Measurements from ENCODE around the gene SFMBT2.
"Not testable (repeated sequence)": the region's sequence is repeated elsewhere in the genome, so short reads cannot be mapped to it uniquely, and the experiment has no call there.

Gene SFMBT2

GRCh38 chr10:7230036-7230435 lies 180.8 kb downstream of the SFMBT2 start:
- Histone ChIP-seq H3K36me3 (ENCODE audit: control insufficient read depth, insufficient read depth, low read length) (no peaks in the 10 kb centered on the region), H3K9me3 (ENCODE audit: control insufficient read depth, insufficient read depth, low read length) (no peaks in the 10 kb centered on the region), H3K9ac (ENCODE audit: low read depth, low read length) (no peak overlapping the region), H3K4me3 (ENCODE audit: low read depth, low read length) (no peak overlapping the region), H3K4me1 (ENCODE audit: control insufficient read depth, insufficient read depth, low read length) (peaks cover 3% of the 10 kb centered on the region), H3K27me3 (ENCODE audit: control insufficient read depth, insufficient read depth, low read length) (no peaks in the 10 kb centered on the region)

GRCh38 chr10:7225133-7225532 lies 185.7 kb downstream of the SFMBT2 start:
- Histone ChIP-seq H3K36me3 (ENCODE audit: control insufficient read depth, insufficient read depth, low read length) (no peaks in the 10 kb centered on the region), H3K27me3 (ENCODE audit: control insufficient read depth, insufficient read depth, low read length) (no peaks in the 10 kb centered on the region), H3K9ac (ENCODE audit: low read depth, low read length) (no peak overlapping the region), H3K4me1 (ENCODE audit: control insufficient read depth, insufficient read depth, low read length) (no peaks in the 10 kb centered on the region), H3K4me3 (ENCODE audit: low read depth, low read length) (no peak overlapping the region), H3K9me3 (ENCODE audit: control insufficient read depth, insufficient read depth, low read length) (no peaks in the 10 kb centered on the region)

GRCh38 chr10:7218968-7219367 lies 191.9 kb downstream of the SFMBT2 start:
- Histone ChIP-seq H3K4me1 (ENCODE audit: control insufficient read depth, insufficient read depth, low read length) (no peaks in the 10 kb centered on the region), H3K36me3 (ENCODE audit: control insufficient read depth, insufficient read depth, low read length) (no peaks in the 10 kb centered on the region), H3K4me3 (ENCODE audit: low read depth, low read length) (no peak overlapping the region), H3K9me3 (ENCODE audit: control insufficient read depth, insufficient read depth, low read length) (no peaks in the 10 kb centered on the region), H3K27me3 (ENCODE audit: control insufficient read depth, insufficient read depth, low read length) (no peaks in the 10 kb centered on the region), H3K9ac (ENCODE audit: low read depth, low read length) (no peak overlapping the region)

GRCh38 chr10:7212696-7213095 lies 198.1 kb downstream of the SFMBT2 start:
- H3K9me3 ChIP-seq (ENCODE audit: control insufficient read depth, insufficient read depth, low read length); H3K36me3 ChIP-seq (ENCODE audit: control insufficient read depth, insufficient read depth, low read length); H3K27me3 ChIP-seq (ENCODE audit: control insufficient read depth, insufficient read depth, low read length): not testable (repeated sequence)

GRCh38 chr10:7211857-7212577 lies 198.8 kb downstream of the SFMBT2 start:
- Histone ChIP-seq H3K4me3 (ENCODE audit: low read depth, low read length) (no peak overlapping the region), H3K36me3 (ENCODE audit: control insufficient read depth, insufficient read depth, low read length) (no peaks in the 10 kb centered on the region), H3K4me1 (ENCODE audit: control insufficient read depth, insufficient read depth, low read length) (peaks cover 3% of the 10 kb centered on the region), H3K9me3 (ENCODE audit: control insufficient read depth, insufficient read depth, low read length) (no peaks in the 10 kb centered on the region), H3K27me3 (ENCODE audit: control insufficient read depth, insufficient read depth, low read length) (no peaks in the 10 kb centered on the region), H3K9ac (ENCODE audit: low read depth, low read length) (no peak overlapping the region)

More at GRCh38 chr10:7212696-7213095, 198.1 kb downstream of the SFMBT2 start:
- H3K9ac ChIP-seq (ENCODE audit: low read depth, low read length); H3K4me3 ChIP-seq (ENCODE audit: low read depth, low read length); H3K4me1 ChIP-seq (ENCODE audit: control insufficient read depth, insufficient read depth, low read length): not testable (repeated sequence)

- Histone ChIP-seq H3K27me3 (ENCODE audit: control insufficient read depth, insufficient read depth, low read length) (no peaks in the 10 kb centered on the region), H3K9ac (ENCODE audit: low read depth, low read length) (no peak overlapping the region), H3K4me1 (ENCODE audit: control insufficient read depth, insufficient read depth, low read length) (peaks cover 3% of the 10 kb centered on the region), H3K36me3 (ENCODE audit: control insufficient read depth, insufficient read depth, low read length) (no peaks in the 10 kb centered on the region), H3K4me3 (ENCODE audit: low read depth, low read length) (no peak overlapping the region), H3K9me3 (ENCODE audit: control insufficient read depth, insufficient read depth, low read length) (no peaks in the 10 kb centered on the region)
Observed at GRCh38 chr10:7210516-7210915, 200.3 kb downstream of the SFMBT2 start.

GRCh38 chr10:7209458-7209857 lies 201.4 kb downstream of the SFMBT2 start:
- Histone ChIP-seq H3K4me3 (ENCODE audit: low read depth, low read length) (no peak overlapping the region), H3K4me1 (ENCODE audit: control insufficient read depth, insufficient read depth, low read length) (peaks cover 3% of the 10 kb centered on the region), H3K9me3 (ENCODE audit: control insufficient read depth, insufficient read depth, low read length) (no peaks in the 10 kb centered on the region), H3K36me3 (ENCODE audit: control insufficient read depth, insufficient read depth, low read length) (no peaks in the 10 kb centered on the region), H3K9ac (ENCODE audit: low read depth, low read length) (no peak overlapping the region), H3K27me3 (ENCODE audit: control insufficient read depth, insufficient read depth, low read length) (no peaks in the 10 kb centered on the region)

GRCh38 chr10:7206412-7207100 lies 204.3 kb downstream of the SFMBT2 start:
- H3K4me3 ChIP-seq (ENCODE audit: low read depth, low read length), result no peak overlapping the region
- no peaks in the 10 kb centered on the region for H3K36me3 ChIP-seq (ENCODE audit: control insufficient read depth, insufficient read depth, low read length)
- H3K4me1 ChIP-seq (ENCODE audit: control insufficient read depth, insufficient read depth, low read length), result peaks cover 2% of the 10 kb centered on the region
- H3K9me3 ChIP-seq (ENCODE audit: control insufficient read depth, insufficient read depth, low read length), result no peaks in the 10 kb centered on the region
- H3K27me3 ChIP-seq (ENCODE audit: control insufficient read depth, insufficient read depth, low read length), result no peaks in the 10 kb centered on the region
- no peak overlapping the region for H3K9ac ChIP-seq (ENCODE audit: low read depth, low read length)

- H3K9me3 ChIP-seq (ENCODE audit: control insufficient read depth, insufficient read depth, low read length), result no peaks in the 10 kb centered on the region
- H3K9ac ChIP-seq (ENCODE audit: low read depth, low read length), result no peak overlapping the region
- H3K36me3 ChIP-seq (ENCODE audit: control insufficient read depth, insufficient read depth, low read length), result no peaks in the 10 kb centered on the region
Observed at GRCh38 chr10:7205656-7206055, 205.2 kb downstream of the SFMBT2 start.

GRCh38 chr10:7202793-7203355 lies 208.0 kb downstream of the SFMBT2 start:
- Histone ChIP-seq H3K9ac (ENCODE audit: low read depth, low read length) (no peak overlapping the region), H3K4me1 (ENCODE audit: control insufficient read depth, insufficient read depth, low read length) (no peaks in the 10 kb centered on the region), H3K27me3 (ENCODE audit: control insufficient read depth, insufficient read depth, low read length) (no peaks in the 10 kb centered on the region), H3K4me3 (ENCODE audit: low read depth, low read length) (no peak overlapping the region), H3K36me3 (ENCODE audit: control insufficient read depth, insufficient read depth, low read length) (no peaks in the 10 kb centered on the region), H3K9me3 (ENCODE audit: control insufficient read depth, insufficient read depth, low read length) (no peaks in the 10 kb centered on the region)

More at GRCh38 chr10:7205656-7206055, 205.2 kb downstream of the SFMBT2 start:
- H3K4me3 ChIP-seq (ENCODE audit: low read depth, low read length), result no peak overlapping the region
- H3K4me1 ChIP-seq (ENCODE audit: control insufficient read depth, insufficient read depth, low read length), result no peaks in the 10 kb centered on the region
- no peaks in the 10 kb centered on the region for H3K27me3 ChIP-seq (ENCODE audit: control insufficient read depth, insufficient read depth, low read length)

- Histone ChIP-seq H3K36me3 (ENCODE audit: control insufficient read depth, insufficient read depth, low read length) (no peaks in the 10 kb centered on the region), H3K9me3 (ENCODE audit: control insufficient read depth, insufficient read depth, low read length) (no peaks in the 10 kb centered on the region), H3K27me3 (ENCODE audit: control insufficient read depth, insufficient read depth, low read length) (no peaks in the 10 kb centered on the region), H3K9ac (ENCODE audit: low read depth, low read length) (no peak overlapping the region), H3K4me3 (ENCODE audit: low read depth, low read length) (no peak overlapping the region), H3K4me1 (ENCODE audit: control insufficient read depth, insufficient read depth, low read length) (no peaks in the 10 kb centered on the region)
Observed at GRCh38 chr10:7199152-7199760, 211.6 kb downstream of the SFMBT2 start.

Data from iPS-15b (cell line).